IPS-NIHi7 (cell line): Measurements from ENCODE around the gene HERC2.
A peak's percentile ranks its signal among the peaks of the same experiment; 100 is the strongest.
"Not testable (repeated sequence)": the region's sequence is repeated elsewhere in the genome, so short reads cannot be mapped to it uniquely, and the experiment has no call there.

Experiments
- DNase-seq: peaks from one replicate; pipeline ENCODE4 v3.0.0; 2012; ENCODE audit warnings: mixed read lengths; ENCODE audit errors: extremely low spot score

Gene HERC2

GRCh38 chr15:28281876-28282275, 40.1 kb downstream of the HERC2 start:
- no peak for DNase-seq

GRCh38 chr15:28274635-28275034, 47.3 kb downstream of the HERC2 start:
- no peak for DNase-seq

- no peak for DNase-seq
Measured at GRCh38 chr15:28273873-28274610, 47.9 kb downstream of the HERC2 start.

GRCh38 chr15:28273468-28273867, 48.5 kb downstream of the HERC2 start:
- DNase-seq, result peak; percentile 53

- DNase-seq, result no peak
Measured at GRCh38 chr15:28272587-28272986, 49.4 kb downstream of the HERC2 start.

- DNase-seq, result no peak
Measured at GRCh38 chr15:28271697-28272260, 50.2 kb downstream of the HERC2 start.

- DNase-seq, result no peak
Measured at GRCh38 chr15:28269097-28269496, 52.9 kb downstream of the HERC2 start.

- DNase-seq, result no peak
Measured at GRCh38 chr15:28267727-28268126, 54.3 kb downstream of the HERC2 start.

GRCh38 chr15:28265334-28266019, 56.5 kb downstream of the HERC2 start:
- DNase-seq, result no peak

GRCh38 chr15:28264166-28264565, 57.8 kb downstream of the HERC2 start:
- no peak for DNase-seq

GRCh38 chr15:28262438-28262837, 59.5 kb downstream of the HERC2 start:
- DNase-seq, result no peak

- DNase-seq, result peak; percentile 53
Measured at GRCh38 chr15:28260722-28261121, 61.3 kb downstream of the HERC2 start.

- DNase-seq, result no peak
Measured at GRCh38 chr15:28260317-28260716, 61.7 kb downstream of the HERC2 start.

GRCh38 chr15:28255965-28256364, 66.0 kb downstream of the HERC2 start:
- no peak for DNase-seq

GRCh38 chr15:28252831-28253230, 69.1 kb downstream of the HERC2 start:
- DNase-seq, result no peak

GRCh38 chr15:28246605-28247004, 75.4 kb downstream of the HERC2 start:
- no peak for DNase-seq

GRCh38 chr15:28243901-28244300, 78.1 kb downstream of the HERC2 start:
- no peak for DNase-seq

GRCh38 chr15:28243399-28243798, 78.6 kb downstream of the HERC2 start:
- no peak for DNase-seq

- DNase-seq, result not testable (repeated sequence)
Measured at GRCh38 chr15:28238296-28238695, 83.7 kb downstream of the HERC2 start.

GRCh38 chr15:28231743-28232142, 90.2 kb downstream of the HERC2 start:
- not testable (repeated sequence) for DNase-seq

GRCh38 chr15:28231336-28231735, 90.6 kb downstream of the HERC2 start:
- not testable (repeated sequence) for DNase-seq

GRCh38 chr15:28228990-28229640, 92.9 kb downstream of the HERC2 start:
- not testable (repeated sequence) for DNase-seq
